ENCODE data around the gene TBPL2. TPM values are rescaled to one million over a fixed set of nuclear protein-coding genes. Genes with fewer than 3 reads are reported as not detected.

Gene TBPL2
- 0.27 TPM in 1 of 2 replicates, not detected in the other for total RNA-seq
- 0.23 and 0.27 TPM in 2 replicates for polyA plus RNA-seq

DNA sequence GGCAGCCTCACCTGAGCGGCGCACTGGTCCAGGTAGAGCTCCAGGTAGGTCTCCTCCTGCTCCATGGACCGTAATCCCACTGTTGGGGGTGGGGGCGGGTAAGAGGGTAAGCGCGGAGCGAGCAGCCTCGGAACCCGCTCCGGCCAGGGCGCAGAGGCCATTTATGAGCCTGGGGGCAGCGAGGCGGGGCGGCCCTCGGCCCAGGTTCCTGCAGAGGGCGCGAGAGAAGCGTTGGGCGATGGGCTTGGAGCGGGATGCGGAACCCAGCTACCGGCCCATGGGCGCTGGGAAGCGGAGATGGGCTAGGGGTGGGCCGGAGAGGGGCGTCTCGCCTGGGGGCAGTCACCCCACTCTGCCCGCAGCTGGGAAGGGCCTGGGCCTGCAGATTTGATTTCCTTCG is at the start of gene TBPL2:
Gene TBPL2 (minus strand): TSS at position 232 of the 400 bp plus-strand sequence. CDS start 167 bp downstream, at position 65.
- Histone ChIP-seq H3K4me1 (ENCODE audit: insufficient read depth) (no peaks in the 10 kb centered on the region), H3K36me3 (replicated peaks; ENCODE audit: insufficient read depth, low read depth) (no peaks in the 10 kb centered on the region), H4K20me1 (ENCODE audit: insufficient read depth, poor library complexity, severe bottlenecking) (no peaks in the 10 kb centered on the region), H3K4me2 (peak within 1 kb of the TSS; percentile 57), H3K27me3 (no peaks in the 10 kb centered on the region), H3K4me3 (no peak within 1 kb of the TSS), H3K79me2 (no peaks in the 10 kb centered on the region), H2AFZ (peak within 1 kb of the TSS; percentile 40), H3K9me3 (ENCODE audit: low read depth) (no peaks in the 10 kb centered on the region), H3K27ac (no peak within 1 kb of the TSS), H3K9me2 (replicated peaks; ENCODE audit: insufficient read depth) (no peaks in the 10 kb centered on the region)
- WGBS (ENCODE audit: low lambda C conversion rate, missing lambda C conversion rate) = 54% methylated on average over 23 of the region's 29 CpGs
- peak; percentile 35 for DNase-seq (ENCODE audit: low spot score)
- TF ChIP-seq EZH2 (IDR thresholded peaks at IDR 0.05; ENCODE audit: borderline replicate concordance) (no peak), EZH2phosphoT487 (IDR thresholded peaks at IDR 0.05; ENCODE audit: low read depth, severe bottlenecking, unreplicated experiment) (no peak)
- TF ChIP-seq, protein P1, sequence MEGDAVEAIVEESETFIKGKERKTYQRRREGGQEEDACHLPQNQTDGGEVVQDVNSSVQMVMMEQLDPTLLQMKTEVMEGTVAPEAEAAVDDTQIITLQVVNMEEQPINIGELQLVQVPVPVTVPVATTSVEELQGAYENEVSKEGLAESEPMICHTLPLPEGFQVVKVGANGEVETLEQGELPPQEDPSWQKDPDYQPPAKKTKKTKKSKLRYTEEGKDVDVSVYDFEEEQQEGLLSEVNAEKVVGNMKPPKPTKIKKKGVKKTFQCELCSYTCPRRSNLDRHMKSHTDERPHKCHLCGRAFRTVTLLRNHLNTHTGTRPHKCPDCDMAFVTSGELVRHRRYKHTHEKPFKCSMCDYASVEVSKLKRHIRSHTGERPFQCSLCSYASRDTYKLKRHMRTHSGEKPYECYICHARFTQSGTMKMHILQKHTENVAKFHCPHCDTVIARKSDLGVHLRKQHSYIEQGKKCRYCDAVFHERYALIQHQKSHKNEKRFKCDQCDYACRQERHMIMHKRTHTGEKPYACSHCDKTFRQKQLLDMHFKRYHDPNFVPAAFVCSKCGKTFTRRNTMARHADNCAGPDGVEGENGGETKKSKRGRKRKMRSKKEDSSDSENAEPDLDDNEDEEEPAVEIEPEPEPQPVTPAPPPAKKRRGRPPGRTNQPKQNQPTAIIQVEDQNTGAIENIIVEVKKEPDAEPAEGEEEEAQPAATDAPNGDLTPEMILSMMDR (IDR thresholded peaks at IDR 0.05; ENCODE audit: poor library complexity) = peak; percentile 22

GRCh38 chr14:55488204-55488603 is 47.8 kb upstream of the TBPL2 start:
- no peak for DNase-seq (ENCODE audit: low spot score)
- H3K9me2 ChIP-seq (replicated peaks; ENCODE audit: insufficient read depth) = no peaks in the 10 kb centered on the region
- WGBS (ENCODE audit: low lambda C conversion rate, missing lambda C conversion rate) = 58% methylated on average over 4 of the region's 4 CpGs
- H3K36me3 ChIP-seq (replicated peaks; ENCODE audit: insufficient read depth, low read depth) = no peaks in the 10 kb centered on the region
- no peak overlapping the region for H2AFZ ChIP-seq
- H4K20me1 ChIP-seq (ENCODE audit: insufficient read depth, poor library complexity, severe bottlenecking) = no peaks in the 10 kb centered on the region
- no peak overlapping the region for H3K4me3 ChIP-seq
- H3K27ac ChIP-seq = no peak overlapping the region
- H3K79me2 ChIP-seq = no peaks in the 10 kb centered on the region
- H3K9me3 ChIP-seq (ENCODE audit: low read depth) = no peaks in the 10 kb centered on the region
- H3K4me2 ChIP-seq = no peak overlapping the region
- TF ChIP-seq, protein P1 (IDR thresholded peaks at IDR 0.05; ENCODE audit: poor library complexity) = no peak
- TF ChIP-seq EZH2 (IDR thresholded peaks at IDR 0.05; ENCODE audit: borderline replicate concordance) = no peak
- TF ChIP-seq EZH2phosphoT487 (IDR thresholded peaks at IDR 0.05; ENCODE audit: low read depth, severe bottlenecking, unreplicated experiment) = no peak
- H3K4me1 ChIP-seq (ENCODE audit: insufficient read depth) = no peaks in the 10 kb centered on the region
- H3K27me3 ChIP-seq = no peaks in the 10 kb centered on the region

GRCh38 chr14:55482936-55483605 is 42.7 kb upstream of the TBPL2 start:
- TF ChIP-seq EZH2phosphoT487 (IDR thresholded peaks at IDR 0.05; ENCODE audit: low read depth, severe bottlenecking, unreplicated experiment) = no peak
- TF ChIP-seq, protein P1 (IDR thresholded peaks at IDR 0.05; ENCODE audit: poor library complexity) = no peak
- TF ChIP-seq EZH2 (IDR thresholded peaks at IDR 0.05; ENCODE audit: borderline replicate concordance) = no peak

More at GRCh38 chr14:55482936-55483605, 42.7 kb upstream of the TBPL2 start:
- H3K9me2 ChIP-seq (replicated peaks; ENCODE audit: insufficient read depth) = no peaks in the 10 kb centered on the region
- 84% methylated on average over 4 of the region's 4 CpGs for WGBS (ENCODE audit: low lambda C conversion rate, missing lambda C conversion rate)
- no peaks in the 10 kb centered on the region for H3K9me3 ChIP-seq (ENCODE audit: low read depth)
- no peak overlapping the region for H3K4me2 ChIP-seq
- H3K4me3 ChIP-seq = no peak overlapping the region
- no peak for DNase-seq (ENCODE audit: low spot score)
- H3K27ac ChIP-seq = no peak overlapping the region
- H3K36me3 ChIP-seq (replicated peaks; ENCODE audit: insufficient read depth, low read depth) = no peaks in the 10 kb centered on the region
- H3K4me1 ChIP-seq (ENCODE audit: insufficient read depth) = no peaks in the 10 kb centered on the region
- no peaks in the 10 kb centered on the region for H3K79me2 ChIP-seq
- no peak overlapping the region for H2AFZ ChIP-seq
- no peaks in the 10 kb centered on the region for H4K20me1 ChIP-seq (ENCODE audit: insufficient read depth, poor library complexity, severe bottlenecking)
- H3K27me3 ChIP-seq = no peaks in the 10 kb centered on the region
